ENCODE data around the gene DMKN.

The DMKN gene

DNA sequence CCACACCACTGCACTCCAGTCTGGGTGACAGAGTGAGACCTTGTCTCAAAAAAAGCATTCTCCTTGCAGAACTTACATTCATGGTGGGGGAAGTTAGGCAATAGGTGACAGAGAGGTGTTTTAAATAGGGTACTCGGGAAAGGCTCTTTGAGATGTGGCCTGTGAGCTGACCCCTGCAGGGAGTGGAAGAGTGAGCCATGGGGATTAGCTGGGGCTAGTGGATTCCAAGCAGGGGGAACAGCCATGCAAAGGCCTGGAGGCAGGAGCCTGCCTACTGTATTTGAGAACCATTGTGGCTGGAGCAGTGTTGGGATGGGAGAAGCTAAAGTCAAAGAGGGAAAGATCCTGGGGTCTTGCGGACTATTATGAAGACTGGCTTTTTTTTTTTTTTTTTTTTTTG, 3.9 kb upstream of the DMKN start:
- TF ChIP-seq, protein P1, sequence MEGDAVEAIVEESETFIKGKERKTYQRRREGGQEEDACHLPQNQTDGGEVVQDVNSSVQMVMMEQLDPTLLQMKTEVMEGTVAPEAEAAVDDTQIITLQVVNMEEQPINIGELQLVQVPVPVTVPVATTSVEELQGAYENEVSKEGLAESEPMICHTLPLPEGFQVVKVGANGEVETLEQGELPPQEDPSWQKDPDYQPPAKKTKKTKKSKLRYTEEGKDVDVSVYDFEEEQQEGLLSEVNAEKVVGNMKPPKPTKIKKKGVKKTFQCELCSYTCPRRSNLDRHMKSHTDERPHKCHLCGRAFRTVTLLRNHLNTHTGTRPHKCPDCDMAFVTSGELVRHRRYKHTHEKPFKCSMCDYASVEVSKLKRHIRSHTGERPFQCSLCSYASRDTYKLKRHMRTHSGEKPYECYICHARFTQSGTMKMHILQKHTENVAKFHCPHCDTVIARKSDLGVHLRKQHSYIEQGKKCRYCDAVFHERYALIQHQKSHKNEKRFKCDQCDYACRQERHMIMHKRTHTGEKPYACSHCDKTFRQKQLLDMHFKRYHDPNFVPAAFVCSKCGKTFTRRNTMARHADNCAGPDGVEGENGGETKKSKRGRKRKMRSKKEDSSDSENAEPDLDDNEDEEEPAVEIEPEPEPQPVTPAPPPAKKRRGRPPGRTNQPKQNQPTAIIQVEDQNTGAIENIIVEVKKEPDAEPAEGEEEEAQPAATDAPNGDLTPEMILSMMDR (IDR thresholded peaks at IDR 0.05): no peak
- Histone ChIP-seq H3K9me3 (no peaks in the 10 kb centered on the region), H3K4me3 (no peak overlapping the region), H3K27me3 (peaks cover 0 to 36% of the 10 kb centered on the region in 2 donors), H3K4me1 (peaks cover 0 to 4% (median 0%) of the 10 kb centered on the region in 4 donors), H3K27ac (no peak overlapping the region), H3K36me3 (no peaks in the 10 kb centered on the region)
- intact Hi-C loops (cut with DNase I; ENCODE audit: low total_unique reads): no loop called here
- DNase-seq: no peak

DNA sequence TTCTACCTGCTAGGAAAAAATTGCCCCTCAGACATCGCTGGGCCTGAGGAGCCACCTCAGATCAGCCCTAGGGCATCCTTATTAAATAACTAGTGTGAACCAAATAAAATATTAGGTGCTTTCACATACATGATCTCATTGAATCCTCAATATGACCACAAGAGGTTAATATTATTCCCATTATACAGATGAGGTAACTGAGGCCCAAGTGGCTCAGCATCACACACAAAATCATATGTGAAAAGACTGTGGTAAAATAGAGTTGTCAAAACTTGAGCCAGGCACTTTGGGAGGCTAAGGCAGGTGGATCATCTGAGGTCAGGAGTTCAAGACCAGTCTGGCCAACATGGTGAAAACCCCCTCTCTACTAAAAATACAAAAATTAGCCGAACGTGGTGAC, 2.9 kb upstream of the DMKN start:
- Histone ChIP-seq H3K4me1 (peaks cover 0 to 4% (median 0%) of the 10 kb centered on the region in 4 donors), H3K36me3 (no peaks in the 10 kb centered on the region), H3K27me3 (peaks cover 0 to 42% of the 10 kb centered on the region in 2 donors), H3K27ac (no peak overlapping the region), H3K9me3 (no peaks in the 10 kb centered on the region), H3K4me3 (no peak overlapping the region)
- TF ChIP-seq, protein P1 (IDR thresholded peaks at IDR 0.05): no peak
- DNase-seq: no peak
- intact Hi-C loops (cut with DNase I; ENCODE audit: low total_unique reads): no loop called here

DNA sequence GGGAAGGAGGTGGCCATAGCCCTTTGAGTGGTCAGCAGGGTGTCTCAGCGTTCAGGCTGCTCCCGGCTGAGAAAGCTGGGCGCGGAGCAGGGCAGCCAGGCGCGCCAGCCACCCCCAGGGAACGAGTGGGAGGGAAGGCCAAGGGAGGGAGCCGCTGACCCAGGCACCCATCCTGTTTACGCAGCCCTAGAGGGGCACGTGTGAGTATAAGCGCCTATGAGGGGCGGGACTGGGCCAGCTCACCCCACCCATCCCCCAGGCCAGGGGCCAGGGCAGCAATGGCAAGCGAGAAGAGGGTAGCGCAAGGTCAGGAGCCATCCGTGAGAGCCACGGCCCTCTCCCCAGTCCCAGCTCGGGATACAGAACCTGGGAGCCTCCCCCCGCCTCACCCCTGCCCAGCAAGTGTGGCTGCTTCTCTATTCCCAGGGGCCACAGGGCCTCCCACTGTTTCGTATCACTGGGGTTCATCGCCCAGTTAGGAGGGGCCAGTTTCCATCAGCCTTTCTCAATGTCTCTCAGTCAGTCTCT, 897 bp upstream of the DMKN start:
- intact Hi-C loops (cut with DNase I; ENCODE audit: low total_unique reads): no loop called here
- Histone ChIP-seq H3K4me3 (no peak overlapping the region), H3K9me3 (no peaks in the 10 kb centered on the region), H3K36me3 (no peaks in the 10 kb centered on the region), H3K27ac (no peak overlapping the region), H3K4me1 (peaks cover 0 to 16% (median 7%) of the 10 kb centered on the region in 4 donors), H3K27me3 (peaks cover 0 to 47% of the 10 kb centered on the region in 2 donors)
- DNase-seq: no peak
- TF ChIP-seq, protein P1 (IDR thresholded peaks at IDR 0.05): no peak

DNA sequence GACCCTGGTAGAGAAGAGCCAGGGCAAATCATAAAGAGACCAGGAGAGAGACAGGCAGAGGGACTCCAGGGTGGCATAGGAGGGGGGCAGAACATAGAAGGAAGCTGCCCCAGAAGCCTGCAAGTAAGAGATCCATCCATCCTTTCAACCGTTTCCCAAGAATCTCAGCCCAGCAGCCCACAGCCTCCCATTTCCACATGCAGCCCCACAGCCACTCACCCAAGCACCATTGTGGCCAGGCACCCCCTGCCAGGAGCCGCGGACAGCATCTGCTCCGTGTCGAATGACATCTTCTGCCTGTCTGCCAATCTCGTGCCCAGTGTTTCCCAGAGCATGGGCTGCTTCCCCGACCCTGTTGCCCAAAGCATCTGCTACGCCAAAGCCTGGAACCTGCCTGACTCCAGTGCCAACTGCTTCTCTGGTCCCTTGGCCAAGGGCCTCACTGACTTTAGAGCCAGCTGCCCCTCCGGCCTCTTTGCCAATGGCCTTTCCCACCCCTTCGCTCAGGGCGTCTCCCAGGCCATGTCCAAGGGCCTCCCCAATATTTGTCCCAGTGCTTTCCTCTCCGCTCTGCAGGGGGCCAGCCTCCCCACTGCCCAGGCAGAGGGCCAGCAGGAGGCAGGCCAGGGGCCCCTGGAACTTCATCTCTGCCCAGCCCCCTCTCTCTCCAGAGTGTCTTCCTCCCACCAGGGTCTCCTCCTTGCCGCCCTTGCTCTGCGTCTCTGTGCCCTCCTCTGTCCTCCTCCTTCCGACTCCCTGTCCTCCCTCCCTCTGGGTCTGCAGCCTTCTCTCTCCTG, 420 bp downstream of the DMKN start:
- Histone ChIP-seq H3K36me3 (no peaks in the 10 kb centered on the region), H3K9me3 (no peaks in the 10 kb centered on the region), H3K4me1 (peaks cover 0 to 20% (median 8%) of the 10 kb centered on the region in 4 donors), H3K4me3 (no peak overlapping the region), H3K27me3 (peaks cover 0 to 40% of the 10 kb centered on the region in 2 donors), H3K27ac (no peak overlapping the region)
- no peak for DNase-seq
- intact Hi-C loops (cut with DNase I; ENCODE audit: low total_unique reads): no loop called here
- TF ChIP-seq, protein P1 (IDR thresholded peaks at IDR 0.05): no peak

DNA sequence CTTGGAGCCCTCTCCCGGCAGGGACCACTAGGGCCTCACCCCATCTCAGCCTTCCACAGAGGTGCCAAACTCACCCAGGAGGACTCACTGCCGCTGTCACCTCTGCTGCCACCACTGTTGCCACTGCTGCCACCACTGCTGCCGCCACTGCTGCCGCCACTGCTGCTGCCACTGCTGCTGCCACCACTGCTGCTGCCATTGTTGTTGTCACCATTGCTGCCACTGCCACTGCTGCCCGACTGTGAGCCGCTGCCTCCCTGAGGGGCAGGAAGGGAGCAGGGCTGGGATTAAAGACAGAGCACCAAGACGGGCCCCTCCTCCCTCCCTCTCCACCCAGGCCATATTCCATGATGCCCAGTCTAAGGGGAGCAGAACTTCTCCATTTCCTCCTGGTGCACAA, 2.1 kb downstream of the DMKN start:
- Histone ChIP-seq H3K27me3 (peaks cover 0 to 47% of the 10 kb centered on the region in 2 donors), H3K4me3 (no peak overlapping the region), H3K36me3 (no peaks in the 10 kb centered on the region), H3K9me3 (no peaks in the 10 kb centered on the region), H3K4me1 (peaks cover 0 to 20% (median 8%) of the 10 kb centered on the region in 4 donors), H3K27ac (no peak overlapping the region)
- intact Hi-C loops (cut with DNase I; ENCODE audit: low total_unique reads): no loop called here
- DNase-seq: no peak
- TF ChIP-seq, protein P1 (IDR thresholded peaks at IDR 0.05): no peak

Data from tibial artery (tissue), 4 donors.